Skeletal muscle tissue (tissue), 4 donors: Measurements from ENCODE around the gene TESMIN. TPM values are rescaled to one million over a fixed set of nuclear protein-coding genes. Genes with fewer than 3 reads are reported as not detected.

Experiments
- H3K27ac ChIP-seq: one replicate; pipeline ENCODE4 v1.7.0; 2013; ENCODE audit warnings: mild to moderate bottlenecking, low read depth, low read length, inconsistent platforms
- H3K27me3 ChIP-seq, 3 donors: one replicate each; pipeline ENCODE4 v1.7.0; 2013; ENCODE audit warnings: low read length in 3 of 3; ENCODE audit not compliant: control insufficient read depth in 3 of 3, insufficient read depth in 3 of 3
- H3K36me3 ChIP-seq, 3 donors: one replicate each; pipeline ENCODE4 v1.7.0; 2013; ENCODE audit warnings: low read length in 3 of 3; ENCODE audit not compliant: control insufficient read depth in 3 of 3, insufficient read depth in 3 of 3
- H3K4me1 ChIP-seq, 3 donors: one replicate each; pipeline ENCODE4 v1.7.0; 2013; ENCODE audit warnings: low read length in 3 of 3, mild to moderate bottlenecking in 3 of 3; ENCODE audit not compliant: control insufficient read depth in 3 of 3, insufficient read depth in 3 of 3
- H3K4me3 ChIP-seq, 3 donors: one replicate each; pipeline ENCODE4 v1.7.0; 2013; ENCODE audit warnings: low read length in 3 of 3
- H3K9ac ChIP-seq, 3 donors: one replicate each; pipeline ENCODE4 v1.7.0; 2013; ENCODE audit warnings: low read length in 3 of 3, mild to moderate bottlenecking in 3 of 3, moderate library complexity in 2 of 3, low read depth in 1 of 3
- H3K9me3 ChIP-seq, 3 donors: one replicate each; pipeline ENCODE4 v1.7.0; 2013; ENCODE audit warnings: low read length in 3 of 3; ENCODE audit not compliant: control insufficient read depth in 3 of 3
- total RNA-seq: library from RNA; depleted of rRNA; stranded (reverse); fragments of >200 nt; gene quantifications from one replicate; pipeline ENCODE4 v1.2.3, GENCODE V29; 2014
- donor health status: Osteomylitis.

Gene TESMIN
- total RNA-seq, 1 donor from 2014 or later, result not detected

- H3K9ac ChIP-seq, result no peak overlapping the region
- no peak overlapping the region for H3K27ac ChIP-seq
- H3K4me1 ChIP-seq, result peaks cover 0 to 2% (median under 1%) of the 10 kb centered on the region in 3 donors
- H3K9me3 ChIP-seq, result no peaks in the 10 kb centered on the region
- peaks cover 48 to 63% (median 57%) of the 10 kb centered on the region in 3 donors for H3K27me3 ChIP-seq
- H3K36me3 ChIP-seq, result no peaks in the 10 kb centered on the region
- no peak overlapping the region for H3K4me3 ChIP-seq
Measured at GRCh38 chr11:68688881-68689280, 62.4 kb downstream of the TESMIN start.

- H3K9ac ChIP-seq, result no peak overlapping the region
- H3K27me3 ChIP-seq, result peaks cover 57 to 66% (median 60%) of the 10 kb centered on the region in 3 donors
- peaks cover 0 to 4% (median 2%) of the 10 kb centered on the region in 3 donors for H3K4me1 ChIP-seq
- H3K4me3 ChIP-seq, result no peak overlapping the region
- no peaks in the 10 kb centered on the region for H3K9me3 ChIP-seq
- H3K27ac ChIP-seq, result no peak overlapping the region
- H3K36me3 ChIP-seq, result no peaks in the 10 kb centered on the region
Measured at GRCh38 chr11:68687986-68688385, 63.3 kb downstream of the TESMIN start.

- Histone ChIP-seq H3K4me3 (no peak overlapping the region), H3K27me3 (peaks cover 56 to 69% (median 61%) of the 10 kb centered on the region in 3 donors), H3K9ac (no peak overlapping the region), H3K9me3 (no peaks in the 10 kb centered on the region), H3K36me3 (no peaks in the 10 kb centered on the region), H3K27ac (no peak overlapping the region), H3K4me1 (peaks cover 0 to 4% (median 2%) of the 10 kb centered on the region in 3 donors)
Measured at GRCh38 chr11:68687311-68687710, 64.0 kb downstream of the TESMIN start.

- no peak overlapping the region for H3K4me3 ChIP-seq
- no peak overlapping the region for H3K27ac ChIP-seq
- H3K4me1 ChIP-seq, result peaks cover 0 to 4% (median 2%) of the 10 kb centered on the region in 3 donors
- peaks cover 56 to 67% (median 63%) of the 10 kb centered on the region in 3 donors for H3K27me3 ChIP-seq
- no peak overlapping the region for H3K9ac ChIP-seq
- no peaks in the 10 kb centered on the region for H3K9me3 ChIP-seq
- H3K36me3 ChIP-seq, result no peaks in the 10 kb centered on the region
Measured at GRCh38 chr11:68686486-68686885, 64.8 kb downstream of the TESMIN start.

GRCh38 chr11:68685656-68686380 lies 65.5 kb downstream of the TESMIN start:
- Histone ChIP-seq H3K27me3 (peaks cover 53 to 63% (median 63%) of the 10 kb centered on the region in 3 donors), H3K4me1 (peaks cover 0 to 4% (median 2%) of the 10 kb centered on the region in 3 donors), H3K27ac (no peak overlapping the region), H3K4me3 (no peak overlapping the region), H3K9ac (no peak overlapping the region), H3K36me3 (no peaks in the 10 kb centered on the region), H3K9me3 (no peaks in the 10 kb centered on the region)

- H3K4me1 ChIP-seq, result peaks cover 0 to 4% (median 2%) of the 10 kb centered on the region in 3 donors
- no peak within 1 kb of the TSS for H3K9ac ChIP-seq
- no peak within 1 kb of the TSS for H3K27ac ChIP-seq
- peaks cover 48 to 62% (median 56%) of the 10 kb centered on the region in 3 donors for H3K27me3 ChIP-seq
- H3K9me3 ChIP-seq, result no peaks in the 10 kb centered on the region
- H3K36me3 ChIP-seq, result no peaks in the 10 kb centered on the region
- H3K4me3 ChIP-seq, result no peak within 1 kb of the TSS
Measured at GRCh38 chr11:68684385-68685356, 66.6 kb downstream of the TESMIN start, which contains the start of gene GAL. GAL (plus strand) TSS chr11:68684544; CDS start chr11:68684924, 380 bp downstream.

GRCh38 chr11:68683536-68684384 lies 67.6 kb downstream of the TESMIN start:
- Histone ChIP-seq H3K4me1 (peaks cover 0 to 4% (median 2%) of the 10 kb centered on the region in 3 donors), H3K27me3 (peaks cover 45 to 61% (median 54%) of the 10 kb centered on the region in 3 donors), H3K36me3 (no peaks in the 10 kb centered on the region), H3K27ac (no peak overlapping the region), H3K9ac (no peak overlapping the region), H3K4me3 (no peak overlapping the region), H3K9me3 (no peaks in the 10 kb centered on the region)

- Histone ChIP-seq H3K36me3 (no peaks in the 10 kb centered on the region), H3K4me3 (no peak overlapping the region), H3K4me1 (peaks cover 0 to 4% (median 2%) of the 10 kb centered on the region in 3 donors), H3K9me3 (no peaks in the 10 kb centered on the region), H3K27ac (no peak overlapping the region), H3K27me3 (peaks cover 45 to 60% (median 57%) of the 10 kb centered on the region in 3 donors), H3K9ac (no peak overlapping the region)
Measured at GRCh38 chr11:68683121-68683520, 68.2 kb downstream of the TESMIN start.

DNA sequence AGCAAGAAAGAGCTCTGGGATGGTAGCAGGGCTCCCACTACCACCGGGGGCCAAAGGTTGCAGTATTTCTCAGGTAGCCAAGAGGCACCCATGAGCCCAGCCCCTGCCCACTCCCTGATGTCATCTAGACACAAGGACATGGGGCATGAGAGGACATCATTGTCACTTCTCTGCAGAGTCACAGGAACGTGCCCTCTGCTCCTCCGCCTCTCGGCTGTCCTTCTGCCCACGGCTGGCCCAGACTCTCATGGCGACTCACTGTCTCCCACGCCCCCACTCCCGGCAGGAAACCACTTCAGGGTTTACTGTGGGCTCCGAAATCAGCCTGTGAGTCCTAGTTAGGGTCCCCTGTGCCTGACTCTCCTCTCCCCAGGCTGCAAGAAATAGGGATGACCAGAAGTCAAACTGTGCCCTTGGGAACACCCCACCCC lies 68.8 kb downstream of the TESMIN start:
- no peak overlapping the region for H3K9ac ChIP-seq
- H3K4me3 ChIP-seq, result no peak overlapping the region
- H3K27ac ChIP-seq, result no peak overlapping the region
- peaks cover 39 to 59% (median 51%) of the 10 kb centered on the region in 3 donors for H3K27me3 ChIP-seq
- no peaks in the 10 kb centered on the region for H3K9me3 ChIP-seq
- peaks cover 0 to 4% (median 2%) of the 10 kb centered on the region in 3 donors for H3K4me1 ChIP-seq
- H3K36me3 ChIP-seq, result no peaks in the 10 kb centered on the region
